Brain microvascular endothelial cell (primary cell): ENCODE measurements around the gene STOML2.

Experiments used
- DNase-seq: peaks from one replicate; pipeline ENCODE4 v3.0.0-alpha.2; 2020
- H3K27ac ChIP-seq: fragments of 250-450 bp; sonication (Bioruptor Pico); 2 replicates; pipeline ENCODE4 v1.5.1; 2020; ENCODE audit warnings: mild to moderate bottlenecking, moderate library complexity
- H3K27me3 ChIP-seq: fragments of 250-450 bp; sonication (Bioruptor Pico); replicated peaks from 2 replicates; pipeline ENCODE4 v1.5.1; 2020; ENCODE audit warnings: mild to moderate bottlenecking
- H3K36me3 ChIP-seq: fragments of 250-450 bp; sonication (Bioruptor Pico); replicated peaks from 2 replicates; pipeline ENCODE4 v1.5.1; 2020; ENCODE audit warnings: mild to moderate bottlenecking
- H3K4me3 ChIP-seq: 2 replicates; pipeline ENCODE4 v1.5.1; 2011; ENCODE audit warnings: low read depth, mild to moderate bottlenecking, control low read depth, low read length, moderate library complexity
- in situ Hi-C: cut with HindIII; loops from 2 replicates; pipeline ENCODE4 v1.10.0; 2017; ENCODE audit warnings: low sequenced_read_pairs, low pct_ligation_motif_present
- TF ChIP-seq, protein P1 (sequence below): IDR thresholded peaks from 2 replicates; pipeline ENCODE4 v1.5.1; 2011; ENCODE audit warnings: low read depth, mild to moderate bottlenecking, moderate library complexity, low read length, control low read depth, inconsistent platforms; ENCODE audit errors: missing control alignments

The STOML2 gene

DNA sequence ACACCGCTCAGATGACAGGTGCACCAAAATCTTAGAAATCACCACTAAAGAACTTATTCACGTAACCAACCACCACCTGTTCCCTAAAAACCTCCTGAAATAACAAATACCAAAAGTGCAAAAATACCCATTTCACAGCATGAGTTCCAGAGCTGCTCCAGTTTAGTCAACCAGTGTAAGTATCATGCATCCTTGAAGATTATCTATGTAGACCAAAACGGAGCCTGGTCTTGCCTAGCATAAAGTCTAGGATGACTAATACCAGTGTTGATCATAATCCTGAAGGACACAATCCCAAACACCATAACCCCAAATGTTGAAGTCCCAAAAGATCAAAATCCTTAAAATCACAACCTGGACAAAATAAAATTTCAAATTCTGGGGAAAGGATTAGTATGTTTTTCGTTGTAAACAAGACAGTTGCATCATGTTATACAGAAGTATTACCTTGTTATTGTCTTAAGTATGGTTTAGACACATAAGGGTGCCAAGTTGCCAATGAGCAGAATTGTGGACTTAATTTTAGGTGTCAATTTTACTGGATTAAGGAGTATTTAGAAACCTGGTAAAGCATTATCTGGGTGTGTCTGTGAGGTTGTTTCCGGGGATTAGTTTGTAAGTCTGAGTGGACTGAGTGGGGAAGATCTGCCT is 48.6 kb downstream of the STOML2 start:
- DNase-seq, result no peak
- Histone ChIP-seq H3K4me3 (no peak overlapping the region), H3K27me3 (no peaks in the 10 kb centered on the region), H3K36me3 (peaks cover 68% of the 10 kb centered on the region), H3K27ac (no peak overlapping the region)
- TF ChIP-seq, protein P1, sequence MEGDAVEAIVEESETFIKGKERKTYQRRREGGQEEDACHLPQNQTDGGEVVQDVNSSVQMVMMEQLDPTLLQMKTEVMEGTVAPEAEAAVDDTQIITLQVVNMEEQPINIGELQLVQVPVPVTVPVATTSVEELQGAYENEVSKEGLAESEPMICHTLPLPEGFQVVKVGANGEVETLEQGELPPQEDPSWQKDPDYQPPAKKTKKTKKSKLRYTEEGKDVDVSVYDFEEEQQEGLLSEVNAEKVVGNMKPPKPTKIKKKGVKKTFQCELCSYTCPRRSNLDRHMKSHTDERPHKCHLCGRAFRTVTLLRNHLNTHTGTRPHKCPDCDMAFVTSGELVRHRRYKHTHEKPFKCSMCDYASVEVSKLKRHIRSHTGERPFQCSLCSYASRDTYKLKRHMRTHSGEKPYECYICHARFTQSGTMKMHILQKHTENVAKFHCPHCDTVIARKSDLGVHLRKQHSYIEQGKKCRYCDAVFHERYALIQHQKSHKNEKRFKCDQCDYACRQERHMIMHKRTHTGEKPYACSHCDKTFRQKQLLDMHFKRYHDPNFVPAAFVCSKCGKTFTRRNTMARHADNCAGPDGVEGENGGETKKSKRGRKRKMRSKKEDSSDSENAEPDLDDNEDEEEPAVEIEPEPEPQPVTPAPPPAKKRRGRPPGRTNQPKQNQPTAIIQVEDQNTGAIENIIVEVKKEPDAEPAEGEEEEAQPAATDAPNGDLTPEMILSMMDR, result no peak
- in situ Hi-C loops, result no loop called here

DNA sequence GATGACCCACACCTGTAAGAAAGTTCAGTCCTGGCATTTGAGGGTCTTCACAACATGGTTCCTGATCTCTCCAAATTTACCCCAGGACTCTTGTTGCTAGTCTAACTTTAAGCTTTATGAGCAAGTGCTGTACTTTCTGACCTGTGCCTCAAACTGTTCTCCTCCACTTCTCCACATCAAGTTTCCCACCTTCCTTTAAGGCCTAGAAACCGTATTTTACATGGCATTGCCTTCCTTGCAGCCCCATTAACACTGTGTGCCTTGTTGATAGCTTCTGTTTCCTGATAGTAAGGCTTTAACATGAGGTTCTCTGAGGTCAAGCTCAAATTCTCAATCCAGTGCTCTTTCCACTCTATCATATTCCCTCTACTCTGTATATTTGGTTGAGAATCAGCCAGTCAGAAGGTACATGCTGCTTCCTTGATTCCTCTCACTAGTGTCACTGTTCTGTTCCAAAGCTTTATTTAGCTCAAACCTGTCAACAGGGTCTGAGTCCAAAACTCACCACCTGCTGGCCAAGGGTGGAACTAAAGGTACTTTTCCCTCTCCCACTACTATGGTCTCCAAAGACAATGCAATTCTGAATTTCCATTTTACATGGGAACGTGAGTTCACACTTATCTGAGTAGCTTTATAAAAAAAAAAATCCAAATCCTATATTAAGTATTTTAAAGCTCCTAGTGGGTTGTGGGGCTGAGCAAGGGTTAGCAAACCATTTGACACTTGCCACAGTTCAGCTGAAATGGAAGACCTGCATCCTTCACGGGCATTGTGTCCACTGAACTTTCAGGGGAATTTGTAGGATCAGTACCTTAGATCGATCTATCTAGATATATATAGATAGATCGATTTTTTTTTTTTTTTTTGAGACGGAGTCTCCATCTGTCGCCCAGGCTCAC is 51.6 kb downstream of the STOML2 start:
- in situ Hi-C loops, result no loop called here
- no peaks in the 10 kb centered on the region for H3K27me3 ChIP-seq
- no peak overlapping the region for H3K4me3 ChIP-seq
- TF ChIP-seq, protein P1, result peak; percentile 76
- H3K27ac ChIP-seq, result no peak overlapping the region
- peak; percentile 33 for DNase-seq
- H3K36me3 ChIP-seq, result peaks cover 43% of the 10 kb centered on the region
